Lower lobe of right lung (tissue), 2 donors: Measurements from ENCODE around the gene NPTN. TPM values are rescaled to one million over a fixed set of nuclear protein-coding genes. Genes with fewer than 3 reads are reported as not detected.

Experiments
- ATAC-seq, 2 donors: fragments of 200-7000 bp; cut with Tn5 transposase; one replicate each; pipeline ENCODE4 v1.9.1; 2020 to 2022; ENCODE audit warnings: mild to moderate bottlenecking in 2 of 2, moderate library complexity in 2 of 2
- DNase-seq: peaks from one replicate; pipeline ENCODE4 v3.0.0-alpha.2; 2020
- H3K27ac ChIP-seq: fragments of 200-600 bp; one replicate; pipeline ENCODE4 v1.8.0; 2022
- H3K27me3 ChIP-seq: fragments of 200-600 bp; one replicate; pipeline ENCODE4 v1.8.0; 2022; ENCODE audit warnings: low read depth
- H3K36me3 ChIP-seq: fragments of 200-600 bp; one replicate; pipeline ENCODE4 v1.8.0; 2022; ENCODE audit warnings: mild to moderate bottlenecking
- H3K4me1 ChIP-seq: fragments of 200-600 bp; one replicate; pipeline ENCODE4 v1.8.0; 2022
- H3K4me3 ChIP-seq: fragments of 200-600 bp; one replicate; pipeline ENCODE4 v1.8.0; 2022; ENCODE audit warnings: mild to moderate bottlenecking
- H3K9me3 ChIP-seq: fragments of 200-600 bp; one replicate; pipeline ENCODE4 v1.8.0; 2022
- CTCF ChIP-seq: fragments of 200-600 bp; IDR thresholded peaks from one replicate; pipeline ENCODE4 v1.8.0; 2022; ENCODE audit warnings: antibody characterized with exemption, mild to moderate bottlenecking
- intact Hi-C: fragments of 100-400 bp; cut with DNase I; formaldehyde crosslinking; loops from one replicate; pipeline ENCODE4 v1.11.0; 2022
- total RNA-seq: library from RNA; stranded (reverse); fragmentation: NEBNext Ultra II Directional; extraction: Animal tissue kit (Norgen Biotek cat#: 25700); gene quantifications from one replicate; pipeline ENCODE4 v1.2.1, GENCODE V29; 2021
- donor health status: DM: no; HTN: yes; CAD: no; lungs with severe emphysema.

The NPTN gene
- total RNA-seq, 1 donor from 2014 or later, result 138 TPM

- DNase-seq, result no peak
- Histone ChIP-seq H3K4me1 (peaks cover 8% of the 10 kb centered on the region), H3K4me3 (no peak overlapping the region), H3K27me3 (peaks cover 4% of the 10 kb centered on the region), H3K36me3 (no peaks in the 10 kb centered on the region), H3K27ac (no peak overlapping the region), H3K9me3 (no peaks in the 10 kb centered on the region)
- no peak for ATAC-seq
- TF ChIP-seq CTCF, result no peak
- intact Hi-C loops, result no loop called here
These were observed 46.8 kb upstream of the NPTN start for GRCh38 chr15:73679964-73680363.

DNA sequence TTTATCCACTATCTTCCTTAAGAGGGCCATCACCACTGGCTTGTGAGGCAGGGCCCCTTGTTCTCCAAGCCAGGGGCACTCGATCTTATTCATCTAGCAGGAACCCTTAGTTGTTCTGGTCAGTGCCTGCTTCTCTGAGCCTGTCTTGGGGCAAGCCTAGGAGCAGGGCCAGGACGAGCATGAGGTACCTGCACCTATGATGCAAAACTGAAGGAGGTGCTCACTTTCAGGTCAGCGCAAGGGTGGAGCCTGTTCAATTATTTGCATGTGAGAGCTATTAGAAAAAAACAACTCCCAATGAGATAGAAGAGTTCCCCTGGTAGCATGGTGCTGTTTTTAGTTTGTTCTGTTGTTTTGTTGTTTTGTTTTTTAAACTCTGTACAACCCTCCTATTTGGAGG is 46.0 kb upstream of the NPTN start:
- ATAC-seq (no peak), DNase-seq (no peak)
- H3K36me3 ChIP-seq, result no peaks in the 10 kb centered on the region
- H3K27me3 ChIP-seq, result peaks cover 4% of the 10 kb centered on the region
- H3K9me3 ChIP-seq, result no peaks in the 10 kb centered on the region
- no peak overlapping the region for H3K4me3 ChIP-seq
- intact Hi-C loops, result no loop called here
- peaks cover 8% of the 10 kb centered on the region for H3K4me1 ChIP-seq
- TF ChIP-seq CTCF, result no peak
- no peak overlapping the region for H3K27ac ChIP-seq

DNA sequence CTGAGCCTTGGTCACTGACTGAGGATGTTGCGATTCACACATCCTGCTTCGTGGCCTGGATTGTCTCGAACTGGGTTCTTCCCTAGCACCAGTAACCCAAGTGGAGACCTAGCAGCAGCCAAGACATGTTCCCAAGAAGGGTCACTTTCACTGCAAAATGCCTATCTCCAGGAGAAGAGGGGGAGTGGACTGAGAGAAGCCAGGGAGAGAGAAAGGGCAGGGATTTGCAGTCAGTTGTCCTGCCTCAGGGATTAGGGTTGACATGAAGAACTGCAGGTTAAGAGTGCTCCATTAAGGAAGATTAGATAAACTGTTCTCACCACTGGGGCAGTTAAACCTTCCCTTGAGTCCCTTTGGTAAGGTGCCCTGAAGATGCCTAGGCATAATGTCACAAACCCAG is 45.3 kb upstream of the NPTN start:
- H3K27me3 ChIP-seq, result peaks cover 4% of the 10 kb centered on the region
- no peak overlapping the region for H3K27ac ChIP-seq
- H3K4me1 ChIP-seq, result peaks cover 3% of the 10 kb centered on the region
- DNase-seq (no peak), ATAC-seq (no peak)
- H3K36me3 ChIP-seq, result no peaks in the 10 kb centered on the region
- intact Hi-C loops, result no loop called here
- H3K4me3 ChIP-seq, result no peak overlapping the region
- H3K9me3 ChIP-seq, result no peaks in the 10 kb centered on the region
- TF ChIP-seq CTCF, result no peak

GRCh38 chr15:73677733-73678132 is 44.5 kb upstream of the NPTN start:
- Histone ChIP-seq H3K27me3 (peaks cover 4% of the 10 kb centered on the region), H3K4me1 (no peaks in the 10 kb centered on the region), H3K9me3 (no peaks in the 10 kb centered on the region), H3K27ac (no peak overlapping the region), H3K4me3 (no peak overlapping the region), H3K36me3 (no peaks in the 10 kb centered on the region)
- intact Hi-C loops, result no loop called here
- no peak for DNase-seq
- TF ChIP-seq CTCF, result no peak
- ATAC-seq, result no peak

DNA sequence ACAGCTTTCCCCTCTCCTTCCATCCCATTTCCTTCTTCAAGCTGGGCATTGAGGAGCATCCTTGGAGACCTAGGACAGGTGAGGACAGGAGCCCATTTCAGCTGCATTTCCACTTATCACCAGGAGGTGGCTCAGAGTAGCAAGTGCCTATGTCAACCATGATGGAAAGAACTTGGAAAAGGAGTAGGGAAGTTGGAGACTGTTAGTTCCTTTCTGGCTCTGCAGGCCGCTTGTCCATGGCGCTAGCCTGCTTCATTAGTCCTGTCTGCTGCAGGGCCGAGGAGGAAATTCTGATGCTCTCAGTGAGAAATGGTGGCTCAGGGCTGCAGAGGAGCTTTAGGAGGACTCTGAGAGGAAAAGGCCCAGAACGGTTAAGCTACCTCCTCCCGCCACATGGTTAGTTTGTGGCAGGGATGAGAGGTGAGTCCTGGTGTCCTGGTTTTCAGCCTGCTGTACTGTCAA is 44.0 kb upstream of the NPTN start:
- peaks cover 4% of the 10 kb centered on the region for H3K27me3 ChIP-seq
- peak; percentile 57 for DNase-seq
- H3K27ac ChIP-seq, result no peak overlapping the region
- intact Hi-C loops, result no loop called here
- no peaks in the 10 kb centered on the region for H3K36me3 ChIP-seq
- no peaks in the 10 kb centered on the region for H3K9me3 ChIP-seq
- no peaks in the 10 kb centered on the region for H3K4me1 ChIP-seq
- peak; percentile 87 for TF ChIP-seq CTCF
- H3K4me3 ChIP-seq, result no peak overlapping the region
- peak; percentile 87 to 88 for ATAC-seq

DNA sequence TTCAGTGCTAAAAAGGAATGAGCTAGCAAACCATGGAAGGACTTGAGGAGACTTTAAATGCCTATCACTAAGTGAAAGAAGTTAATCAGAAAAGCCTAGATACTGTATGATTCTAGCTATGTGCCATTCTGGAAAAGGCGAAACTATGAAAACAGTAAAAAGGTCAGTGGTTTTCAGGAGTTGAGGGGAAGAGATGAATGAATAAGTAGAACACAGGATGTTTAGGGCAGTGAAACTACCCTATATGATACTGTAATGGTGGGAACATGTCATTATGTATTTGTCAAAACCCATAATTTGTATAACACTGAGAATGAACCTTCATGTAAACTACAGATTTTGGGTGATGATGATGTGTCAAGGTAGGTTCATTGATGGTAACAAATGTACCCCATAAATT is 41.4 kb upstream of the NPTN start:
- Histone ChIP-seq H3K27me3 (peaks cover 25% of the 10 kb centered on the region), H3K27ac (no peak overlapping the region), H3K9me3 (no peaks in the 10 kb centered on the region), H3K4me3 (no peak overlapping the region), H3K36me3 (no peaks in the 10 kb centered on the region), H3K4me1 (no peaks in the 10 kb centered on the region)
- TF ChIP-seq CTCF, result no peak
- intact Hi-C loops, result no loop called here
- no peak for DNase-seq
- no peak for ATAC-seq
